Measurements from ENCODE around the gene FGF18.

- peak; percentile 93 for TF ChIP-seq CTCF (IDR thresholded peaks at IDR 0.05)
- TF ChIP-seq SIN3A (IDR thresholded peaks at IDR 0.05; ENCODE audit: borderline replicate concordance, insufficient read depth, low read depth, low read length), result 0 out of 2 replicates have a peak, but pooled peaks have one; percentile 1
- no peak for TF ChIP-seq POLR2AphosphoS5 (IDR thresholded peaks at IDR 0.05; ENCODE audit: low read depth, low read length)
- TF ChIP-seq TCF7L2 (IDR thresholded peaks at IDR 0.05; ENCODE audit: low read depth, low read length), result no peak
- peak; percentile 89 to 95 for TF ChIP-seq REST (IDR thresholded peaks at IDR 0.05; ENCODE audit: insufficient read depth in 1 of 2, low read depth in 2 of 2, low read length in 1 of 2)
Observed at GRCh38 chr5:171418316-171418981, 998 bp upstream of the FGF18 start.

Measured in Panc1 (cell line).